Measurements from ENCODE around the gene MAP3K7CL.

The MAP3K7CL gene

Small RNAs within 50 kb of the gene (small RNA-seq; reads per million reads assigned to genes)
- gene RF00012 (0.10 to 0.84 reads per million in 2 experiments), gene RF00019 (0 reads per million in 2 experiments)

All from SK-N-DZ (cell line).